AG04449 (cell line): ENCODE data around the gene LMF2.

Experiments used
- CTCF ChIA-PET: fragments of 350-600 bp; formaldehyde crosslinking; extraction: SDS; loops from one replicate; lab custom pipeline; 2021; ENCODE audit warnings: antibody characterized with exemption; lab: Yijun Ruan, JAX
- POLR2A ChIA-PET: fragments of 400-600, 350-600 bp; formaldehyde crosslinking; extraction: SDS; loops from one replicate; lab custom pipeline; 2020; ENCODE audit warnings: antibody characterized with exemption, inconsistent platforms; lab: Yijun Ruan, JAX
- DNase-seq: peaks from one replicate; pipeline ENCODE4 v3.0.0-alpha.2; 2010; ENCODE audit warnings: low read depth, low spot score
- H3K4me3 ChIP-seq: 2 replicates; pipeline ENCODE4 v1.5.1; 2011; ENCODE audit warnings: low read depth, mild to moderate bottlenecking, control low read depth, low read length
- CTCF ChIP-seq: IDR thresholded peaks from one replicate; pipeline ENCODE4 v1.5.1; 2011; ENCODE audit warnings: mild to moderate bottlenecking, moderate library complexity, low read length, control low read depth, inconsistent platforms; ENCODE audit not compliant: insufficient read depth; ENCODE audit errors: missing control alignments

The LMF2 gene

GRCh38 chr22:50479721-50480120 lies 27.8 kb downstream of the LMF2 start:
- no peak for DNase-seq
- ChIA-PET CTCF (interaction anchor here (0.6 to 2.1 kb wide), 2 partner anchors 18 to 46 kb away, joined by 3 to 9 read pairs; no protein-coding TSS in a partner anchor), POLR2A (no interaction called here)
- no peak overlapping the region for H3K4me3 ChIP-seq
- TF ChIP-seq CTCF: no peak

GRCh38 chr22:50477923-50478322 lies 29.6 kb downstream of the LMF2 start:
- TF ChIP-seq CTCF: no peak
- ChIA-PET CTCF (interaction anchor here (2.0 kb wide), 1 partner anchor 48 kb away, joined by 8 read pairs; the partner anchor contains the start of gene SCO2), POLR2A (interaction anchor here (0.5 kb wide), 1 partner anchor 147 kb away, joined by 4 read pairs; no protein-coding TSS in a partner anchor)
- H3K4me3 ChIP-seq: no peak overlapping the region
- DNase-seq: no peak

GRCh38 chr22:50476868-50477267 lies 30.6 kb downstream of the LMF2 start:
- no peak for DNase-seq
- ChIA-PET CTCF (interaction anchor here (1.1 to 2.0 kb wide), 2 partner anchors 21 to 49 kb away, joined by 3 to 8 read pairs; partner anchors contain the start of gene SCO2), POLR2A (no interaction called here)
- H3K4me3 ChIP-seq: no peak overlapping the region
- TF ChIP-seq CTCF: no peak

- H3K4me3 ChIP-seq: no peak overlapping the region
- ChIA-PET CTCF (no interaction called here), POLR2A (no interaction called here)
- no peak for DNase-seq
- no peak for TF ChIP-seq CTCF
These were observed 31.9 kb downstream of the LMF2 start for GRCh38 chr22:50475652-50476002.

GRCh38 chr22:50474710-50475651 lies 32.5 kb downstream of the LMF2 start, which contains the start of gene SBF1:
SBF1 (minus strand) TSS chr22:50475035; CDS start chr22:50474840, 195 bp downstream.
- ChIA-PET POLR2A (no interaction called here), CTCF (interaction anchor here (1.1 kb wide), 1 partner anchor 146 kb away, joined by 3 read pairs; no protein-coding TSS in a partner anchor)
- DNase-seq: no peak
- peak within 1 kb of the TSS; percentile 68 for H3K4me3 ChIP-seq
- TF ChIP-seq CTCF: no peak
